Measurements from ENCODE around the gene MAD1L1. TPM values are rescaled to one million over a fixed set of nuclear protein-coding genes. Genes with fewer than 3 reads are reported as not detected.

MAD1L1 gene
- total RNA-seq, 2 experiments from 2014 or later, result 157 to 160 TPM

GRCh38 chr7:1925349-1925748 lies 307.4 kb downstream of the MAD1L1 start:
- POLR2A ChIA-PET, result interaction anchor here (0.9 to 5.5 kb wide), 5 partner anchors 14 to 429 kb away, joined by 4 to 206 read pairs (median 11); no protein-coding TSS in a partner anchor
- Mint-ChIP-seq H3K27ac (peak overlapping the region; percentile 89), H3K36me3 (ENCODE audit: low read depth) (peaks cover 63% of the 10 kb centered on the region), H3K9me3 (no peaks in the 10 kb centered on the region), H3K27me3 (no peaks in the 10 kb centered on the region), H3K4me3 (peak overlapping the region; percentile 67), H3K4me1 (ENCODE audit: low read depth) (peaks cover 84% of the 10 kb centered on the region)
- no peaks in the 10 kb centered on the region for H3K27me3 ChIP-seq (ENCODE audit: control insufficient read depth in 1 of 2, insufficient read depth in 2 of 2, low read length in 2 of 2)
- TF ChIP-seq CTCF (IDR thresholded peaks at IDR 0.05), result peak; percentile 26
- H3K36me3 ChIP-seq (ENCODE audit: insufficient read depth, low read length), result peaks cover 14% of the 10 kb centered on the region
- intact Hi-C loops (cut with DNase I, micrococcal nuclease), result loop anchor here (5.0 to 10.0 kb wide), 5 partner anchors 33 to 261 kb away; no protein-coding TSS in a partner anchor
- peak overlapping the region; percentile 25 to 76 for H3K27ac ChIP-seq (ENCODE audit: low read depth in 1 of 2, low read length in 2 of 2)
- H3K4me3 ChIP-seq (ENCODE audit: low read length), result peak overlapping the region; percentile 19
- peaks cover 78% of the 10 kb centered on the region for H3K4me1 ChIP-seq (ENCODE audit: insufficient read depth, low read length)
- CTCF ChIA-PET, result interaction anchor here (0.5 to 0.9 kb wide), 2 partner anchors 44 to 145 kb away, joined by 3 read pairs; no protein-coding TSS in a partner anchor
- DNase-seq (peak in 3 of 14 experiments; percentile 26 to 46 (median 27)), ATAC-seq (ENCODE audit: poor library complexity) (no peak)
- H3K9me3 ChIP-seq (ENCODE audit: control insufficient read depth in 1 of 2, insufficient read depth in 1 of 2, low read length in 2 of 2), result no peaks in the 10 kb centered on the region

GRCh38 chr7:1924258-1924817 lies 308.4 kb downstream of the MAD1L1 start:
- peak overlapping the region; percentile 89 for H3K27ac Mint-ChIP-seq
- no peaks in the 10 kb centered on the region for H3K27me3 Mint-ChIP-seq
- Histone ChIP-seq H3K27me3 (ENCODE audit: control insufficient read depth in 1 of 2, insufficient read depth in 2 of 2, low read length in 2 of 2) (no peaks in the 10 kb centered on the region), H3K4me1 (ENCODE audit: insufficient read depth, low read length) (peaks cover 87% of the 10 kb centered on the region), H3K36me3 (ENCODE audit: insufficient read depth, low read length) (peaks cover 14% of the 10 kb centered on the region), H3K27ac (ENCODE audit: low read depth in 1 of 2, low read length in 2 of 2) (no peak overlapping the region), H3K9me3 (ENCODE audit: control insufficient read depth in 1 of 2, insufficient read depth in 1 of 2, low read length in 2 of 2) (no peaks in the 10 kb centered on the region), H3K4me3 (ENCODE audit: low read length) (no peak overlapping the region)
- H3K4me3 Mint-ChIP-seq, result peak overlapping the region; percentile 69
- H3K4me1 Mint-ChIP-seq (ENCODE audit: low read depth), result peaks cover 94% of the 10 kb centered on the region
- H3K9me3 Mint-ChIP-seq, result no peaks in the 10 kb centered on the region
- POLR2A ChIA-PET, result interaction anchor here (0.9 to 5.5 kb wide), 3 partner anchors 11 to 429 kb away, joined by 3 to 206 read pairs (median 4); no protein-coding TSS in a partner anchor
- ATAC-seq (ENCODE audit: poor library complexity) (no peak), DNase-seq (peak in 3 of 14 experiments; percentile 23 to 43 (median 36))
- intact Hi-C loops (cut with DNase I, micrococcal nuclease), result loop anchor here (1.0 to 10.0 kb wide), 3 partner anchors 33 to 260 kb away; no protein-coding TSS in a partner anchor
- CTCF ChIA-PET, result no interaction called here
- TF ChIP-seq CTCF (IDR thresholded peaks at IDR 0.05), result no peak
- peaks cover 73% of the 10 kb centered on the region for H3K36me3 Mint-ChIP-seq (ENCODE audit: low read depth)

- H3K36me3 Mint-ChIP-seq (ENCODE audit: low read depth), result peaks cover 72% of the 10 kb centered on the region
- Histone ChIP-seq H3K4me1 (ENCODE audit: insufficient read depth, low read length) (peaks cover 87% of the 10 kb centered on the region), H3K4me3 (ENCODE audit: low read length) (no peak overlapping the region), H3K9me3 (ENCODE audit: control insufficient read depth in 1 of 2, insufficient read depth in 1 of 2, low read length in 2 of 2) (no peaks in the 10 kb centered on the region), H3K36me3 (ENCODE audit: insufficient read depth, low read length) (peaks cover 14% of the 10 kb centered on the region), H3K27me3 (ENCODE audit: control insufficient read depth in 1 of 2, insufficient read depth in 2 of 2, low read length in 2 of 2) (no peaks in the 10 kb centered on the region), H3K27ac (ENCODE audit: low read depth in 1 of 2, low read length in 2 of 2) (no peak overlapping the region)
- H3K27me3 Mint-ChIP-seq, result no peaks in the 10 kb centered on the region
- DNase-seq (no peak), ATAC-seq (ENCODE audit: poor library complexity) (no peak)
- peak overlapping the region; percentile 69 for H3K4me3 Mint-ChIP-seq
- peak overlapping the region; percentile 92 for H3K27ac Mint-ChIP-seq
- peaks cover 91% of the 10 kb centered on the region for H3K4me1 Mint-ChIP-seq (ENCODE audit: low read depth)
- TF ChIP-seq CTCF (IDR thresholded peaks at IDR 0.05), result no peak
- ChIA-PET CTCF (no interaction called here), POLR2A (interaction anchor here (1.2 to 4.5 kb wide), 2 partner anchors 10 to 16 kb away, joined by 3 to 71 read pairs; no protein-coding TSS in a partner anchor)
- H3K9me3 Mint-ChIP-seq, result no peaks in the 10 kb centered on the region
- intact Hi-C loops (cut with DNase I, micrococcal nuclease), result loop anchor here (1.0 to 10.0 kb wide), 3 partner anchors 34 to 259 kb away; no protein-coding TSS in a partner anchor
Measured at GRCh38 chr7:1923409-1924257, 309.1 kb downstream of the MAD1L1 start.
